MM.1S (cell line): ENCODE data around the gene CFAP99.

Source experiments
- CTCF ChIP-seq: fragments of 300-600 bp; sonication (generic); IDR thresholded peaks from 2 replicates; pipeline ENCODE4 v1.5.1; 2016; ENCODE audit warnings: antibody characterized with exemption, low read length, mixed read lengths
- EZH2 ChIP-seq: fragments of 300-600 bp; sonication (generic); optimal IDR thresholded peaks from 2 replicates; pipeline ENCODE3; 2017; ENCODE audit warnings: low read depth, mild to moderate bottlenecking, antibody characterized with exemption, low read length, mixed read lengths

GRCh38 chr4:2497931-2498330, 79.2 kb downstream of the CFAP99 start:
- no peak for TF ChIP-seq CTCF
- TF ChIP-seq EZH2 = no peak
